H1 (cell line): ENCODE data around the gene DIPK2B. TPM values are rescaled to one million over a fixed set of nuclear protein-coding genes. Genes with fewer than 3 reads are reported as not detected.

ENCODE experiments used
- CTCF ChIA-PET: fragments of 300-600 bp; sonication (Branson Sonifier 250); formaldehyde crosslinking; loops from one replicate; lab custom pipeline; 2021; ENCODE audit not compliant: partially characterized antibody; lab: Charles Lee
- POLR2A ChIA-PET: fragments of 300-600 bp; sonication (Branson Sonifier 250); formaldehyde crosslinking; loops from one replicate; lab custom pipeline; 2021; ENCODE audit warnings: inconsistent platforms; ENCODE audit not compliant: partially characterized antibody; lab: Charles Lee
- DNase-seq, 2 experiments: peaks; one replicate each; pipeline versions ENCODE4 v3.0.0 to v3.0.0-alpha.2; 2010 to 2022; ENCODE audit warnings: low spot score in 2 of 2, low read depth in 1 of 2, mixed read lengths in 1 of 2
- FAIRE-seq: peaks from 2 replicates; lab custom pipeline; 2011; peaks lifted over from hg19 to GRCh38; lab: Jason Lieb, UNC
- H2AFZ ChIP-seq: 2 replicates; pipeline ENCODE4 v1.8.1; 2012; ENCODE audit warnings: low read length, inconsistent platforms
- H2AK5ac ChIP-seq: 2 replicates; pipeline ENCODE4 v1.6.1; 2013; ENCODE audit warnings: low read depth, low read length
- H2BK120ac ChIP-seq: replicated peaks from 2 replicates; pipeline ENCODE3; 2013; ENCODE audit warnings: low read depth, low read length, inconsistent platforms
- H2BK12ac ChIP-seq: 2 replicates; pipeline ENCODE4 v1.6.1; 2013; ENCODE audit warnings: low read depth, low read length
- H2BK15ac ChIP-seq: 2 replicates; pipeline ENCODE4 v1.6.1; 2013; ENCODE audit warnings: low read length
- H2BK20ac ChIP-seq: 2 replicates; pipeline ENCODE4 v1.6.1; 2013; ENCODE audit warnings: low read length
- H2BK5ac ChIP-seq: 2 replicates; pipeline ENCODE4 v1.6.1; 2013; ENCODE audit warnings: low read depth, low read length
- H3K14ac ChIP-seq: 2 replicates; pipeline ENCODE4 v1.6.1; 2013; ENCODE audit warnings: inconsistent platforms; ENCODE audit not compliant: insufficient read length
- H3K18ac ChIP-seq: 2 replicates; pipeline ENCODE4 v1.6.1; 2013; ENCODE audit warnings: low read length; ENCODE audit errors: extremely low read depth
- H3K23ac ChIP-seq: 2 replicates; pipeline ENCODE4 v1.6.1; 2013; ENCODE audit warnings: inconsistent platforms; ENCODE audit not compliant: insufficient read length
- H3K23me2 ChIP-seq: 2 replicates; pipeline ENCODE4 v1.6.1; 2013; ENCODE audit warnings: low read depth, low read length
- H3K27ac ChIP-seq: 2 replicates; pipeline ENCODE4 v1.6.1; 2011; ENCODE audit warnings: low read depth, low read length, inconsistent platforms
- H3K27me3 ChIP-seq, 4 experiments: replicated peaks in 1 of 4; 1 replicate in 1 of 4; 2 replicates in 3 of 4; pipeline versions ENCODE4 v1.6.1 to v1.8.1; 2011 to 2013; ENCODE audit warnings: low read length in 3 of 4, mild to moderate bottlenecking in 3 of 4, inconsistent platforms in 2 of 4, mixed read lengths in 2 of 4, moderate library complexity in 1 of 4; ENCODE audit not compliant: control insufficient read depth in 3 of 4, insufficient read depth in 3 of 4; ENCODE audit errors: extremely low read depth in 1 of 4
- H3K36me3 ChIP-seq, 4 experiments: 2 replicates each; pipeline versions ENCODE4 v1.6.1 to v1.8.1; 2011 to 2013; ENCODE audit warnings: mild to moderate bottlenecking in 4 of 4, low read length in 3 of 4, moderate library complexity in 2 of 4, control low read depth in 1 of 4, inconsistent platforms in 1 of 4; ENCODE audit not compliant: insufficient read depth in 4 of 4, control insufficient read depth in 2 of 4
- H3K4ac ChIP-seq: replicated peaks from 2 replicates; pipeline ENCODE3; 2013; ENCODE audit warnings: low read length, low read depth, mixed read lengths, inconsistent platforms; ENCODE audit not compliant: insufficient read length
- H3K4me1 ChIP-seq, 4 experiments: replicated peaks in 1 of 4; 1 replicate in 1 of 4; 2 replicates in 3 of 4; pipeline versions ENCODE4 v1.6.1 to v1.8.1; 2011 to 2013; ENCODE audit warnings: low read length in 3 of 4, inconsistent platforms in 2 of 4, mixed read lengths in 1 of 4; ENCODE audit not compliant: insufficient read depth in 4 of 4, control insufficient read depth in 3 of 4
- H3K4me2 ChIP-seq, 2 experiments: 2 replicates each; pipeline versions ENCODE4 v1.6.1 to v1.8.1; 2011 to 2013; ENCODE audit warnings: low read depth in 2 of 2, low read length in 2 of 2, control low read depth in 1 of 2, inconsistent platforms in 1 of 2, mild to moderate bottlenecking in 1 of 2; ENCODE audit not compliant: insufficient read depth in 1 of 2
- H3K4me3 ChIP-seq, 4 experiments: fragments of 200-600, 300-600 bp in 1 of 4; sonication (generic), shearing (Covaris generic), sonication (Bioruptor Twin) in 1 of 4; 2 replicates each; pipeline versions ENCODE4 v1.5.1 to v1.8.1; 2011 to 2016; ENCODE audit warnings: low read length in 4 of 4, low read depth in 3 of 4, control low read depth in 2 of 4, inconsistent platforms in 2 of 4, mild to moderate bottlenecking in 2 of 4, mixed read lengths in 1 of 4, moderate library complexity in 1 of 4; ENCODE audit not compliant: insufficient read depth in 2 of 4; ENCODE audit errors: extremely low read depth in 1 of 4
- H3K56ac ChIP-seq: replicated peaks from 2 replicates; pipeline ENCODE3; 2013; ENCODE audit warnings: low read depth, mild to moderate bottlenecking, mixed read lengths, low read length, inconsistent platforms; ENCODE audit not compliant: insufficient read length
- H3K79me1 ChIP-seq: 2 replicates; pipeline ENCODE4 v1.6.1; 2013; ENCODE audit warnings: low read depth, low read length, control low read depth
- H3K79me2 ChIP-seq, 2 experiments: 2 replicates each; pipeline versions ENCODE4 v1.6.1 to v1.8.1; 2012 to 2013; ENCODE audit warnings: low read length in 2 of 2, mild to moderate bottlenecking in 2 of 2, inconsistent platforms in 1 of 2; ENCODE audit not compliant: insufficient read depth in 2 of 2, control insufficient read depth in 1 of 2
- H3K9ac ChIP-seq, 4 experiments: replicated peaks in 1 of 4; 1 replicate in 1 of 4; 2 replicates in 3 of 4; pipeline versions ENCODE4 v1.6.1 to v1.8.1; 2011 to 2013; ENCODE audit warnings: low read depth in 3 of 4, low read length in 3 of 4, control low read depth in 2 of 4, mild to moderate bottlenecking in 2 of 4, moderate library complexity in 2 of 4, inconsistent platforms in 1 of 4; ENCODE audit errors: extremely low read depth in 1 of 4
- H3K9me3 ChIP-seq, 2 experiments: 2 replicates each; pipeline versions ENCODE4 v1.6.1 to v1.8.1; 2012 to 2013; ENCODE audit warnings: mild to moderate bottlenecking in 2 of 2, moderate library complexity in 2 of 2, control low read depth in 1 of 2, inconsistent platforms in 1 of 2, low read depth in 1 of 2, low read length in 1 of 2, mixed read lengths in 1 of 2; ENCODE audit not compliant: insufficient read depth in 2 of 2
- H4K20me1 ChIP-seq, 2 experiments: replicated peaks in 1 of 2; 2 replicates each; pipeline versions ENCODE3 to v1.8.1; 2011 to 2013; ENCODE audit warnings: inconsistent platforms in 2 of 2, low read length in 2 of 2, mild to moderate bottlenecking in 1 of 2; ENCODE audit not compliant: insufficient read depth in 2 of 2, control insufficient read depth in 1 of 2
- H4K5ac ChIP-seq: 2 replicates; pipeline ENCODE4 v1.6.1; 2013; ENCODE audit warnings: low read length, low read depth, mixed read lengths, inconsistent platforms; ENCODE audit not compliant: insufficient read length
- H4K8ac ChIP-seq: 2 replicates; pipeline ENCODE4 v1.8.0; 2013; ENCODE audit warnings: mild to moderate bottlenecking, moderate library complexity, low read length, inconsistent platforms; ENCODE audit not compliant: insufficient read depth; ENCODE audit errors: extremely low read depth
- H4K91ac ChIP-seq: replicated peaks from 2 replicates; pipeline ENCODE3; 2013; ENCODE audit warnings: low read length, mixed read lengths, inconsistent platforms; ENCODE audit not compliant: insufficient read length
- CEBPB ChIP-seq: IDR thresholded peaks from 2 replicates; pipeline ENCODE4 v1.6.1; 2012; ENCODE audit warnings: low read depth, low read length
- EZH2 ChIP-seq: fragments of 200-600 bp; sonication (generic); IDR thresholded peaks from 2 replicates; pipeline ENCODE4 v1.7.1; 2012; ENCODE audit warnings: low read depth, mild to moderate bottlenecking, moderate library complexity, low read length, inconsistent platforms; ENCODE audit not compliant: severe bottlenecking
- JUND ChIP-seq: IDR thresholded peaks from 2 replicates; pipeline ENCODE4 v1.6.1; 2011; ENCODE audit warnings: mild to moderate bottlenecking, improper control_type of control experiment, low read length
- KDM5A ChIP-seq: fragments of 200-600 bp; IDR thresholded peaks from 2 replicates; pipeline ENCODE4 v1.7.1; 2012; ENCODE audit warnings: mild to moderate bottlenecking, low read length, inconsistent platforms, mixed read lengths
- PHF8 ChIP-seq: fragments of 200-600 bp; sonication (generic); conservative IDR thresholded peaks from 2 replicates; pipeline ENCODE4 v1.7.1; 2012; ENCODE audit warnings: low read depth, mild to moderate bottlenecking, inconsistent platforms, low read length, moderate library complexity
- RAD21 ChIP-seq, 2 experiments: IDR thresholded peaks in 1 of 2; conservative IDR thresholded peaks in 1 of 2; 2 replicates each; pipeline ENCODE4 v1.6.1; 2011; ENCODE audit warnings: low read depth in 2 of 2, low read length in 2 of 2, improper control_type of control experiment in 1 of 2, inconsistent platforms in 1 of 2, mild to moderate bottlenecking in 1 of 2, moderate library complexity in 1 of 2
- RBBP5 ChIP-seq: IDR thresholded peaks from 2 replicates; pipeline ENCODE4 v1.7.1; 2012; ENCODE audit warnings: low read depth, mild to moderate bottlenecking, inconsistent platforms, low read length, moderate library complexity, borderline replicate concordance
- TCF12 ChIP-seq: IDR thresholded peaks from 2 replicates; pipeline ENCODE4 v1.6.1; 2011; ENCODE audit warnings: low read depth, mild to moderate bottlenecking, low read length
- WGBS, 2 experiments: shearing (Covaris generic) in 1 of 2; methylation state at CpG; one replicate each; pipeline versions ENCODE4 v1.1.6 to v1.1.7; 2013 to 2015; ENCODE audit warnings: low lambda C conversion rate in 2 of 2, mixed read lengths in 2 of 2, inconsistent platforms in 1 of 2, low coverage in 1 of 2, missing lambda C conversion rate in 1 of 2; ENCODE audit not compliant: insufficient replicate concordance in 2 of 2, insufficient coverage in 1 of 2, insufficient read length in 1 of 2; ENCODE audit errors: extremely low coverage in 1 of 2, missing lambda C conversion rate in 1 of 2; 5-methylcytosine and 5-hydroxymethylcytosine counted together
- polyA plus RNA-seq, 7 experiments: library from polyadenylated mRNA; depleted of rRNA in 3 of 7; stranded (reverse) in 5 of 7; unstranded in 2 of 7; fragments of >200 nt in 5 of 7; fragments of 200-250 nt in 2 of 7; gene quantifications; 1 replicate in 5 of 7; 2 replicates in 1 of 7; 4 replicates in 1 of 7; pipeline versions ENCODE4 v1.2.1 to v1.2.3, GENCODE V29; 2011 to 2013; ENCODE audit warnings: missing spikeins in 2 of 7, mixed read lengths in 2 of 7
- total RNA-seq: library from RNA; stranded (reverse); fragmentation: NEBNext Ultra II Directional; extraction: Animal tissue kit (Norgen Biotek cat#: 25700); gene quantifications from 2 replicates; pipeline ENCODE4 v1.2.1, GENCODE V29; 2021
- TF ChIP-seq, protein P1 (sequence below): IDR thresholded peaks from 2 replicates; pipeline ENCODE4 v1.6.1; 2011; ENCODE audit warnings: low read length, improper control_type of control experiment
- TF ChIP-seq, protein P2 (sequence below), 3 experiments: IDR thresholded peaks; 1 replicate in 2 of 3; 2 replicates in 1 of 3; pipeline versions ENCODE4 v1.5.1 to v1.6.1; 2011; ENCODE audit warnings: low read length in 3 of 3, mild to moderate bottlenecking in 3 of 3, inconsistent platforms in 2 of 3, low read depth in 1 of 3, moderate library complexity in 1 of 3; ENCODE audit not compliant: insufficient read depth in 1 of 3; ENCODE audit errors: control extremely low read depth in 1 of 3

The DIPK2B gene
- total and polyA plus RNA-seq, 2 of the 8 experiments (the other 6 are each of a cell fraction or from before 2014, with no cell fraction given): not detected

DNA sequence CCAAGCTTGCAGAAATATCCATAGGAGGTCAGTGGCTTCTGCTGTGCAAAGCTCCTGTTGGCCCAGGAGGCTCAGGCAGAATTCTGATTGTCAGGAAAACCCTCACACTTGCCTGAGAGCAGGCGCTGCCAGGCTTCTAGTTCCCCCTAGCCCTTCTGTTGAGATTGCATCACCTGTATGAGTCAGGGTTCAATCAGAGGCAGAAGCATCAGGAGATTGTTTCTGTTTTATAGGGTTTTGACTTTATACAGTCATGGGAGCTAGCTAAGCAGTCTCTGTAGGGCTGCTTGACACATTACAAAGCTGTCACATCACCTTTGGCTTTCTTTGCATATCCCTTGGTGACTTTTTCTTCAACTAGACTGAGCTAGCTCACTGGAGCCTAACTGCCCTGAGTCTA lies 27.8 kb downstream of the DIPK2B start:
- Histone ChIP-seq H4K91ac (no peak overlapping the region), H4K8ac (no peak overlapping the region), H3K23ac (no peak overlapping the region), H3K27ac (no peak overlapping the region), H3K36me3 (no peaks in the 10 kb centered on the region), H3K4me1 (no peaks in the 10 kb centered on the region), H3K23me2 (no peaks in the 10 kb centered on the region), H3K56ac (no peak overlapping the region), H2AK5ac (no peak overlapping the region), H3K4ac (no peak overlapping the region), H3K9ac (no peak overlapping the region), H4K5ac (no peak overlapping the region), H3K4me2 (no peak overlapping the region), H3K79me2 (no peaks in the 10 kb centered on the region), H2BK5ac (no peak overlapping the region), H3K9me3 (no peaks in the 10 kb centered on the region), H3K4me3 (no peak overlapping the region), H3K18ac (no peak overlapping the region), H3K79me1 (no peaks in the 10 kb centered on the region), H2BK120ac (no peak overlapping the region), H2BK20ac (no peak overlapping the region), H4K20me1 (no peaks in the 10 kb centered on the region), H2AFZ (peak overlapping the region; percentile 90; the same call in 1 of the 2 replicates), H2BK15ac (no peak overlapping the region), H3K14ac (no peak overlapping the region), H3K27me3 (no peaks in the 10 kb centered on the region), H2BK12ac (no peak overlapping the region)
- WGBS, 2 experiments: 43% methylated on average over 1 of the region's 1 CpG; no CpG with 5 or more reads in 1 of the 2 experiments
- no peak for DNase-seq
- FAIRE-seq: no peak
- POLR2A ChIA-PET: no interaction called here
- CTCF ChIA-PET: interaction anchor here (0.8 kb wide), 1 partner anchor 19 kb away, joined by 4 read pairs; no protein-coding TSS in a partner anchor
- TF ChIP-seq KDM5A (no peak), CEBPB (peak; percentile 68; the same call in 1 of the 2 replicates), RAD21 (IDR thresholded peaks at IDR 0.05 in 1 of 2, conservative IDR thresholded peaks at IDR 0.05 in 1 of 2; ENCODE audit: low read depth in 2 of 2, low read length in 2 of 2) (peak; percentile 11 to 34; a peak in 3 of 4 replicates), RBBP5 (no peak), EZH2 (no peak), JUND (peak; percentile 50; the same call in 1 of the 2 replicates), PHF8 (no peak), TCF12 (no peak)
- TF ChIP-seq, protein P1, sequence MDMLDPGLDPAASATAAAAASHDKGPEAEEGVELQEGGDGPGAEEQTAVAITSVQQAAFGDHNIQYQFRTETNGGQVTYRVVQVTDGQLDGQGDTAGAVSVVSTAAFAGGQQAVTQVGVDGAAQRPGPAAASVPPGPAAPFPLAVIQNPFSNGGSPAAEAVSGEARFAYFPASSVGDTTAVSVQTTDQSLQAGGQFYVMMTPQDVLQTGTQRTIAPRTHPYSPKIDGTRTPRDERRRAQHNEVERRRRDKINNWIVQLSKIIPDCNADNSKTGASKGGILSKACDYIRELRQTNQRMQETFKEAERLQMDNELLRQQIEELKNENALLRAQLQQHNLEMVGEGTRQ: no peak
- TF ChIP-seq, protein P2, sequence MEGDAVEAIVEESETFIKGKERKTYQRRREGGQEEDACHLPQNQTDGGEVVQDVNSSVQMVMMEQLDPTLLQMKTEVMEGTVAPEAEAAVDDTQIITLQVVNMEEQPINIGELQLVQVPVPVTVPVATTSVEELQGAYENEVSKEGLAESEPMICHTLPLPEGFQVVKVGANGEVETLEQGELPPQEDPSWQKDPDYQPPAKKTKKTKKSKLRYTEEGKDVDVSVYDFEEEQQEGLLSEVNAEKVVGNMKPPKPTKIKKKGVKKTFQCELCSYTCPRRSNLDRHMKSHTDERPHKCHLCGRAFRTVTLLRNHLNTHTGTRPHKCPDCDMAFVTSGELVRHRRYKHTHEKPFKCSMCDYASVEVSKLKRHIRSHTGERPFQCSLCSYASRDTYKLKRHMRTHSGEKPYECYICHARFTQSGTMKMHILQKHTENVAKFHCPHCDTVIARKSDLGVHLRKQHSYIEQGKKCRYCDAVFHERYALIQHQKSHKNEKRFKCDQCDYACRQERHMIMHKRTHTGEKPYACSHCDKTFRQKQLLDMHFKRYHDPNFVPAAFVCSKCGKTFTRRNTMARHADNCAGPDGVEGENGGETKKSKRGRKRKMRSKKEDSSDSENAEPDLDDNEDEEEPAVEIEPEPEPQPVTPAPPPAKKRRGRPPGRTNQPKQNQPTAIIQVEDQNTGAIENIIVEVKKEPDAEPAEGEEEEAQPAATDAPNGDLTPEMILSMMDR (IDR thresholded peaks at IDR 0.05; ENCODE audit: control extremely low read depth in 1 of 3, insufficient read depth in 1 of 3, low read depth in 1 of 3, low read length in 3 of 3): peak in 1 of 3 experiments; percentile 15; a peak in 1 of 4 replicates
